SU-DHL-6 (cell line): Measurements from ENCODE around the gene CLEC18C.
"Not testable (repeated sequence)": the region's sequence is repeated elsewhere in the genome, so short reads cannot be mapped to it uniquely, and the experiment has no call there.

Experiments
- CTCF ChIP-seq: fragments of 200-600 bp; sonication (generic); IDR thresholded peaks from one replicate; pipeline ENCODE4 v1.5.1; 2017; ENCODE audit warnings: antibody characterized with exemption, mild to moderate bottlenecking, low read length, moderate library complexity; ENCODE audit not compliant: insufficient read depth, poor library complexity, severe bottlenecking
- EZH2phosphoT487 ChIP-seq: fragments of 200-600 bp; sonication (generic), shearing (Covaris generic); conservative IDR thresholded peaks from 2 replicates; pipeline ENCODE4 v1.6.1; 2018; ENCODE audit warnings: mild to moderate bottlenecking, antibody characterized with exemption, low read length, moderate library complexity, mixed read lengths

GRCh38 chr16:70224645-70225044 is 51.1 kb downstream of the CLEC18C start:
- not testable (repeated sequence) for TF ChIP-seq CTCF, EZH2phosphoT487
